H1 (cell line): ENCODE measurements around the gene DOK3. TPM values are rescaled to one million over a fixed set of nuclear protein-coding genes. Genes with fewer than 3 reads are reported as not detected.
"Not testable (repeated sequence)": the region's sequence is repeated elsewhere in the genome, so short reads cannot be mapped to it uniquely, and the experiment has no call there.

Source experiments
- CTCF ChIA-PET: fragments of 300-600 bp; sonication (Branson Sonifier 250); formaldehyde crosslinking; loops from one replicate; lab custom pipeline; 2021; ENCODE audit not compliant: partially characterized antibody; lab: Charles Lee
- POLR2A ChIA-PET: fragments of 300-600 bp; sonication (Branson Sonifier 250); formaldehyde crosslinking; loops from one replicate; lab custom pipeline; 2021; ENCODE audit warnings: inconsistent platforms; ENCODE audit not compliant: partially characterized antibody; lab: Charles Lee
- DNase-seq, 2 experiments: peaks; one replicate each; pipeline versions ENCODE4 v3.0.0 to v3.0.0-alpha.2; 2010 to 2022; ENCODE audit warnings: low spot score in 2 of 2, low read depth in 1 of 2, mixed read lengths in 1 of 2
- FAIRE-seq: peaks from 2 replicates; lab custom pipeline; 2011; peaks lifted over from hg19 to GRCh38; lab: Jason Lieb, UNC
- H2AFZ ChIP-seq: 2 replicates; pipeline ENCODE4 v1.8.1; 2012; ENCODE audit warnings: low read length, inconsistent platforms
- H2AK5ac ChIP-seq: 2 replicates; pipeline ENCODE4 v1.6.1; 2013; ENCODE audit warnings: low read depth, low read length
- H2BK120ac ChIP-seq: replicated peaks from 2 replicates; pipeline ENCODE3; 2013; ENCODE audit warnings: low read depth, low read length, inconsistent platforms
- H2BK12ac ChIP-seq: 2 replicates; pipeline ENCODE4 v1.6.1; 2013; ENCODE audit warnings: low read depth, low read length
- H2BK15ac ChIP-seq: 2 replicates; pipeline ENCODE4 v1.6.1; 2013; ENCODE audit warnings: low read length
- H2BK20ac ChIP-seq: 2 replicates; pipeline ENCODE4 v1.6.1; 2013; ENCODE audit warnings: low read length
- H2BK5ac ChIP-seq: 2 replicates; pipeline ENCODE4 v1.6.1; 2013; ENCODE audit warnings: low read depth, low read length
- H3K14ac ChIP-seq: 2 replicates; pipeline ENCODE4 v1.6.1; 2013; ENCODE audit warnings: inconsistent platforms; ENCODE audit not compliant: insufficient read length
- H3K18ac ChIP-seq: 2 replicates; pipeline ENCODE4 v1.6.1; 2013; ENCODE audit warnings: low read length; ENCODE audit errors: extremely low read depth
- H3K23ac ChIP-seq: 2 replicates; pipeline ENCODE4 v1.6.1; 2013; ENCODE audit warnings: inconsistent platforms; ENCODE audit not compliant: insufficient read length
- H3K23me2 ChIP-seq: 2 replicates; pipeline ENCODE4 v1.6.1; 2013; ENCODE audit warnings: low read depth, low read length
- H3K27ac ChIP-seq: 2 replicates; pipeline ENCODE4 v1.6.1; 2011; ENCODE audit warnings: low read depth, low read length, inconsistent platforms
- H3K27me3 ChIP-seq, 4 experiments: replicated peaks in 1 of 4; 1 replicate in 1 of 4; 2 replicates in 3 of 4; pipeline versions ENCODE4 v1.6.1 to v1.8.1; 2011 to 2013; ENCODE audit warnings: low read length in 3 of 4, mild to moderate bottlenecking in 3 of 4, inconsistent platforms in 2 of 4, mixed read lengths in 2 of 4, moderate library complexity in 1 of 4; ENCODE audit not compliant: control insufficient read depth in 3 of 4, insufficient read depth in 3 of 4; ENCODE audit errors: extremely low read depth in 1 of 4
- H3K36me3 ChIP-seq, 4 experiments: 2 replicates each; pipeline versions ENCODE4 v1.6.1 to v1.8.1; 2011 to 2013; ENCODE audit warnings: mild to moderate bottlenecking in 4 of 4, low read length in 3 of 4, moderate library complexity in 2 of 4, control low read depth in 1 of 4, inconsistent platforms in 1 of 4; ENCODE audit not compliant: insufficient read depth in 4 of 4, control insufficient read depth in 2 of 4
- H3K4ac ChIP-seq: replicated peaks from 2 replicates; pipeline ENCODE3; 2013; ENCODE audit warnings: low read length, low read depth, mixed read lengths, inconsistent platforms; ENCODE audit not compliant: insufficient read length
- H3K4me1 ChIP-seq, 4 experiments: replicated peaks in 1 of 4; 1 replicate in 1 of 4; 2 replicates in 3 of 4; pipeline versions ENCODE4 v1.6.1 to v1.8.1; 2011 to 2013; ENCODE audit warnings: low read length in 3 of 4, inconsistent platforms in 2 of 4, mixed read lengths in 1 of 4; ENCODE audit not compliant: insufficient read depth in 4 of 4, control insufficient read depth in 3 of 4
- H3K4me2 ChIP-seq, 2 experiments: 2 replicates each; pipeline versions ENCODE4 v1.6.1 to v1.8.1; 2011 to 2013; ENCODE audit warnings: low read depth in 2 of 2, low read length in 2 of 2, control low read depth in 1 of 2, inconsistent platforms in 1 of 2, mild to moderate bottlenecking in 1 of 2; ENCODE audit not compliant: insufficient read depth in 1 of 2
- H3K4me3 ChIP-seq, 4 experiments: fragments of 200-600, 300-600 bp in 1 of 4; sonication (generic), shearing (Covaris generic), sonication (Bioruptor Twin) in 1 of 4; 2 replicates each; pipeline versions ENCODE4 v1.5.1 to v1.8.1; 2011 to 2016; ENCODE audit warnings: low read length in 4 of 4, low read depth in 3 of 4, control low read depth in 2 of 4, inconsistent platforms in 2 of 4, mild to moderate bottlenecking in 2 of 4, mixed read lengths in 1 of 4, moderate library complexity in 1 of 4; ENCODE audit not compliant: insufficient read depth in 2 of 4; ENCODE audit errors: extremely low read depth in 1 of 4
- H3K56ac ChIP-seq: replicated peaks from 2 replicates; pipeline ENCODE3; 2013; ENCODE audit warnings: low read depth, mild to moderate bottlenecking, mixed read lengths, low read length, inconsistent platforms; ENCODE audit not compliant: insufficient read length
- H3K79me1 ChIP-seq: 2 replicates; pipeline ENCODE4 v1.6.1; 2013; ENCODE audit warnings: low read depth, low read length, control low read depth
- H3K79me2 ChIP-seq, 2 experiments: 2 replicates each; pipeline versions ENCODE4 v1.6.1 to v1.8.1; 2012 to 2013; ENCODE audit warnings: low read length in 2 of 2, mild to moderate bottlenecking in 2 of 2, inconsistent platforms in 1 of 2; ENCODE audit not compliant: insufficient read depth in 2 of 2, control insufficient read depth in 1 of 2
- H3K9ac ChIP-seq, 4 experiments: replicated peaks in 1 of 4; 1 replicate in 1 of 4; 2 replicates in 3 of 4; pipeline versions ENCODE4 v1.6.1 to v1.8.1; 2011 to 2013; ENCODE audit warnings: low read depth in 3 of 4, low read length in 3 of 4, control low read depth in 2 of 4, mild to moderate bottlenecking in 2 of 4, moderate library complexity in 2 of 4, inconsistent platforms in 1 of 4; ENCODE audit errors: extremely low read depth in 1 of 4
- H3K9me3 ChIP-seq, 2 experiments: 2 replicates each; pipeline versions ENCODE4 v1.6.1 to v1.8.1; 2012 to 2013; ENCODE audit warnings: mild to moderate bottlenecking in 2 of 2, moderate library complexity in 2 of 2, control low read depth in 1 of 2, inconsistent platforms in 1 of 2, low read depth in 1 of 2, low read length in 1 of 2, mixed read lengths in 1 of 2; ENCODE audit not compliant: insufficient read depth in 2 of 2
- H4K20me1 ChIP-seq, 2 experiments: replicated peaks in 1 of 2; 2 replicates each; pipeline versions ENCODE3 to v1.8.1; 2011 to 2013; ENCODE audit warnings: inconsistent platforms in 2 of 2, low read length in 2 of 2, mild to moderate bottlenecking in 1 of 2; ENCODE audit not compliant: insufficient read depth in 2 of 2, control insufficient read depth in 1 of 2
- H4K5ac ChIP-seq: 2 replicates; pipeline ENCODE4 v1.6.1; 2013; ENCODE audit warnings: low read length, low read depth, mixed read lengths, inconsistent platforms; ENCODE audit not compliant: insufficient read length
- H4K8ac ChIP-seq: 2 replicates; pipeline ENCODE4 v1.8.0; 2013; ENCODE audit warnings: mild to moderate bottlenecking, moderate library complexity, low read length, inconsistent platforms; ENCODE audit not compliant: insufficient read depth; ENCODE audit errors: extremely low read depth
- H4K91ac ChIP-seq: replicated peaks from 2 replicates; pipeline ENCODE3; 2013; ENCODE audit warnings: low read length, mixed read lengths, inconsistent platforms; ENCODE audit not compliant: insufficient read length
- WGBS, 2 experiments: shearing (Covaris generic) in 1 of 2; methylation state at CpG; one replicate each; pipeline versions ENCODE4 v1.1.6 to v1.1.7; 2013 to 2015; ENCODE audit warnings: low lambda C conversion rate in 2 of 2, mixed read lengths in 2 of 2, inconsistent platforms in 1 of 2, low coverage in 1 of 2, missing lambda C conversion rate in 1 of 2; ENCODE audit not compliant: insufficient replicate concordance in 2 of 2, insufficient coverage in 1 of 2, insufficient read length in 1 of 2; ENCODE audit errors: extremely low coverage in 1 of 2, missing lambda C conversion rate in 1 of 2; 5-methylcytosine and 5-hydroxymethylcytosine counted together
- polyA plus RNA-seq, 7 experiments: library from polyadenylated mRNA; depleted of rRNA in 3 of 7; stranded (reverse) in 5 of 7; unstranded in 2 of 7; fragments of >200 nt in 5 of 7; fragments of 200-250 nt in 2 of 7; gene quantifications; 1 replicate in 5 of 7; 2 replicates in 1 of 7; 4 replicates in 1 of 7; pipeline versions ENCODE4 v1.2.1 to v1.2.3, GENCODE V29; 2011 to 2013; ENCODE audit warnings: missing spikeins in 2 of 7, mixed read lengths in 2 of 7
- total RNA-seq: library from RNA; stranded (reverse); fragmentation: NEBNext Ultra II Directional; extraction: Animal tissue kit (Norgen Biotek cat#: 25700); gene quantifications from 2 replicates; pipeline ENCODE4 v1.2.1, GENCODE V29; 2021

DOK3 gene
- total and polyA plus RNA-seq, 2 of the 8 experiments (the other 6 are each of a cell fraction or from before 2014, with no cell fraction given): 4.2 to 6.4 TPM

DNA sequence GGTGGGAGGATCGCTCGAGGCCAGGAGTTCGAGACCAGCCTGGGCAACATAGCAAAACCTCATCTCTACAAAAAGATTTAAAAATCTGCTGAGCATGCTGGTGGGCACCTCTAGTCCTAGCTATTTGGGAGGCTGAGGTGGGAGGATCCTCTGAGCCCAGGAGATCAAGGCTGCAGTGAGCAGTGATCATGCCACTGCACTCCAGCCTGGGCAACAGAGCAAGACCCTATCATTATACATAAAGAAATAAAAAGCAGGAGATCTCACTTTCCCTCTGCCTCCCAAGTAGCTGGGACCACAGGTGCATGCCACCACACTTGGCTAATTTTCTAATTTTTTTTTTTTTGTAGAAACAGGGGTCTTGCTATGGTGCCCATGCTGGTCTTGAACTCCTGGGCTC, 23.9 kb downstream of the DOK3 start:
- peaks cover 24 to 63% (median 42%) of the 10 kb centered on the region in 4 experiments for H3K36me3 ChIP-seq
- not testable (repeated sequence) for H3K23ac ChIP-seq, H2BK20ac ChIP-seq, H3K27ac ChIP-seq, H4K8ac ChIP-seq, H2BK120ac ChIP-seq, H3K27me3 ChIP-seq, H3K4me1 ChIP-seq, H3K4me2 ChIP-seq, H3K14ac ChIP-seq, H2BK5ac ChIP-seq, H3K18ac ChIP-seq, H2AFZ ChIP-seq, H3K23me2 ChIP-seq, H2BK15ac ChIP-seq, H3K56ac ChIP-seq, H4K91ac ChIP-seq, DNase-seq, H3K4me3 ChIP-seq, H2BK12ac ChIP-seq, FAIRE-seq, H3K4ac ChIP-seq, H3K79me1 ChIP-seq, H2AK5ac ChIP-seq, H3K9me3 ChIP-seq, H3K79me2 ChIP-seq, H4K5ac ChIP-seq, H3K9ac ChIP-seq
- ChIA-PET POLR2A (interaction anchor here (65.5 to 67.5 kb wide), 2 partner anchors 6 to 17 kb away, joined by 3349 read pairs; partner anchors contain the start of genes DBN1, DOK3, PDLIM7 and PRR7), CTCF (interaction anchor here (0.6 to 12.7 kb wide), 6 partner anchors 7 to 655 kb away, joined by 3 to 306 read pairs (median 6); partner anchors contain the start of genes DDX41, DOK3 and PDLIM7)
- H4K20me1 ChIP-seq: peaks cover 5 to 13% of the 10 kb centered on the region in 2 experiments
- 92% methylated on average over 3 of the region's 3 CpGs; no CpG with 5 or more reads in 1 of the 2 experiments for WGBS, 2 experiments
